T-helper 2 cell treated with Interferon-gamma antibody and Interleukin-4, amounts not matched to agents 5 μg/mL and 100 μg/mL, for 36 hours (primary cell): ENCODE measurements around the gene WBP11.
"Not testable (repeated sequence)": the region's sequence is repeated elsewhere in the genome, so short reads cannot be mapped to it uniquely, and the experiment has no call there.

ENCODE experiments used
- DNase-seq: peaks from one replicate; pipeline ENCODE4 v3.0.0; 2021; ENCODE audit warnings: low spot score
- H3K27ac Mint-ChIP-seq: one replicate; pipeline ENCODE4 v1.8.0; 2021; ENCODE audit warnings: mild to moderate bottlenecking, mixed read lengths
- H3K27me3 Mint-ChIP-seq: one replicate; pipeline ENCODE4 v1.8.0; 2021; ENCODE audit warnings: low read depth, mixed read lengths
- H3K36me3 Mint-ChIP-seq: one replicate; pipeline ENCODE4 v1.8.0; 2021; ENCODE audit warnings: low read depth, mixed read lengths
- H3K4me1 Mint-ChIP-seq: one replicate; pipeline ENCODE4 v1.8.0; 2021; ENCODE audit warnings: low read depth, mixed read lengths
- H3K4me3 Mint-ChIP-seq: one replicate; pipeline ENCODE4 v1.8.0; 2022; ENCODE audit warnings: mild to moderate bottlenecking, moderate library complexity, mixed read lengths
- H3K9me3 Mint-ChIP-seq: one replicate; pipeline ENCODE4 v1.8.0; 2021; ENCODE audit warnings: mixed read lengths

Gene WBP11

DNA sequence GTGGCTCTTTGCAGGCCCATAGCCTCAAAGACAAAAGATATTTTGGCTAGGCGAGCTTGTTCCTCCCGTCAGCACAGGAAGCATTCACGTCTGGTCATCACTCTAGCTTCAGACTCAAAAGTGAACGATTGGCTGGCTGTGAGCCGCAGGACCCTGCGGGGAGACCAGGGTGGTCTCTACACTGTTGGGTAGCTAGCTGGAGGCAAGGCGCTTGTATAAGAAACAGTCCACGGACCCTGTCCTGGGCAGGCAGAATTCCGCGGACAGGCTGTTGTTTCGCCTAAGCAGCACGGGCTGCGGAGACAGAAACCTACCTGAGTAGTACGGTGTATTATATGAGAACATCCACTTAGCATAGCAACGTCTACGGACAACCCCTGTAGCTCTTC, 29.6 kb downstream of the WBP11 start:
- H3K4me1 Mint-ChIP-seq = peaks cover 39% of the 10 kb centered on the region
- H3K9me3 Mint-ChIP-seq = no peaks in the 10 kb centered on the region
- H3K27me3 Mint-ChIP-seq = no peaks in the 10 kb centered on the region
- H3K27ac Mint-ChIP-seq = peak overlapping the region; percentile 93
- no peak for DNase-seq
- H3K4me3 Mint-ChIP-seq = peak overlapping the region; percentile 90
- H3K36me3 Mint-ChIP-seq = peaks cover 21% of the 10 kb centered on the region

- Mint-ChIP-seq H3K27ac (no peak overlapping the region), H3K4me1 (peaks cover 40% of the 10 kb centered on the region), H3K36me3 (peaks cover 26% of the 10 kb centered on the region), H3K9me3 (no peaks in the 10 kb centered on the region), H3K27me3 (no peaks in the 10 kb centered on the region), H3K4me3 (peak overlapping the region; percentile 90)
- no peak for DNase-seq
Observed at GRCh38 chr12:14772946-14773345, 30.3 kb downstream of the WBP11 start.

GRCh38 chr12:14771651-14772137, 31.6 kb downstream of the WBP11 start:
- Mint-ChIP-seq H3K36me3 (peaks cover 38% of the 10 kb centered on the region), H3K4me3 (peak overlapping the region; percentile 96), H3K9me3 (peaks cover 9% of the 10 kb centered on the region), H3K27ac (peak overlapping the region; percentile 98), H3K27me3 (no peaks in the 10 kb centered on the region), H3K4me1 (peaks cover 45% of the 10 kb centered on the region)
- DNase-seq = no peak

DNA sequence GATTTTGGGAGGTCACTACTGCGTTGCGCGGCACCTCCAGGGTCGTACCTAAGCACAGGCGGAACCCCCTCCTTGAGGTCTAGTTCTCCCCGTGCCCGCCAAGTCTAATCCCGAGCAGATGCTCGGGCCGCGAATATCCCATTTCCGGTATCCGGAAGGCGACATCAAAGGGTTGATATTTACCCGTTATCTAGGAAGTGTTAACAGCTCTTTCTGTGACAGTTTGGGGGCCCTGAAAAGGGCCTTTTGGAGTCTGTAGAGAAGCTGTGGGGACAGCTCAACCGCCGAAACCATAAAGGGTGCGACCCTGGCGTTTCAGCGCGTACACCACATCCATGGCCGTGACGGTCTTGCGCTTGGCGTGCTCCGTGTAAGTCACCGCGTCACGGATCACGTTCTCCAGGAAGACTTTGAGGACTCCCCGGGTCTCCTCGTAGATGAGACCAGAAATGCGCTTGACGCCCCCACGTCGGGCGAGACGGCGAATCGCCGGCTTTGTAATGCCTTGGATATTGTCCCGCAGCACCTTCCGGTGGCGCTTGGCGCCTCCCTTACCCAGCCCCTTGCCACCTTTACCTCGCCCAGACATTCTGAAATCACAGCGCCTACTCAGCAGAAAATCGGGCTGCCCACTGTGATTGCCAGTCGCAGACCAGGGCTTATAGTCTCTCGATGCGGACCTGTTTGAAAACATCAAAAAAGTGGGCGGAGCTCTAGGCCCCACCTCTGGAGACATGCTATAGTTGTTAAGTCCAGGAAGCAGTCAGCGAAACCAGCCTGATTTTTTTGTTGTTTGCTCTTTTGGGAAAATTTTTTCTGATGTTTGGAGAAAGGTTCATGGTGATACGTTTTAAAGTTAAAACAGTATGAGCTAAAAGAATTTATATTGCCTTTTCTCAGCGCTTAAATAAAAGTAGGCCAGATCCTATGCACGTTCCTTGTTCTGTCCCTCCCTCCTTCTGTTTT, 32.5 kb downstream of the WBP11 start:
- Mint-ChIP-seq H3K36me3 (peaks cover 43% of the 10 kb centered on the region), H3K4me3 (peak overlapping the region; percentile 96), H3K27me3 (no peaks in the 10 kb centered on the region), H3K27ac (peak overlapping the region; percentile 98), H3K9me3 (peaks cover 14% of the 10 kb centered on the region), H3K4me1 (peaks cover 36% of the 10 kb centered on the region)
- peak; percentile 94 for DNase-seq

DNA sequence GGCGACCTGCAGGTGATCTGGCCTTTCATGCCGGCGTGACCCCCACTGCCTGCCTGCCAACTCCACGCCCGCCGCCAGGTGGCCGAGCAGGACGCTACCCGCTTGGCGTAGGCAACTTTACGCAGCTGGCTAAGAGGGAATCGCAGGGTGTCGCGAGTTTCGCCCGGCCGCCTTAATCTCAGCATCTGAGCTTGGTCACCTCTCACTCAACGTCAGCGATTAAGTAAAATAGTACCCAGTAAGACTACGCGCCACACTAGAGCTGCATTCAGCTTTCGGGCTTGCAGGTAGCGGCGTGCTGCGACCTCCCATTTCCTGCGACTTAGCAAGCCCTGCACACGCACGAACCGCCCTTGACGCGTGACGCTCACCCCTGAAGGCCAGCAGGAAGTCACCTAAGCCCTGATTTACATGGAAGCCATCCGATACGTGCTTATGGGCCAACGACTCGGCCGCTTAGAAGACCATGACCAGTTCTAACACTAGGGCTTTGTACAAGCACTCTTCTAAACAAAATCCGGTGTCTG, 33.2 kb downstream of the WBP11 start:
- H3K27me3 Mint-ChIP-seq = no peaks in the 10 kb centered on the region
- H3K9me3 Mint-ChIP-seq = peaks cover 17% of the 10 kb centered on the region
- H3K27ac Mint-ChIP-seq = peak overlapping the region; percentile 98
- H3K36me3 Mint-ChIP-seq = peaks cover 49% of the 10 kb centered on the region
- H3K4me1 Mint-ChIP-seq = peaks cover 30% of the 10 kb centered on the region
- DNase-seq = peak; percentile 87
- peak overlapping the region; percentile 96 for H3K4me3 Mint-ChIP-seq

- DNase-seq = no peak
- peaks cover 17% of the 10 kb centered on the region for H3K9me3 Mint-ChIP-seq
Observed at GRCh38 chr12:14769466-14769968, 33.8 kb downstream of the WBP11 start.

DNA sequence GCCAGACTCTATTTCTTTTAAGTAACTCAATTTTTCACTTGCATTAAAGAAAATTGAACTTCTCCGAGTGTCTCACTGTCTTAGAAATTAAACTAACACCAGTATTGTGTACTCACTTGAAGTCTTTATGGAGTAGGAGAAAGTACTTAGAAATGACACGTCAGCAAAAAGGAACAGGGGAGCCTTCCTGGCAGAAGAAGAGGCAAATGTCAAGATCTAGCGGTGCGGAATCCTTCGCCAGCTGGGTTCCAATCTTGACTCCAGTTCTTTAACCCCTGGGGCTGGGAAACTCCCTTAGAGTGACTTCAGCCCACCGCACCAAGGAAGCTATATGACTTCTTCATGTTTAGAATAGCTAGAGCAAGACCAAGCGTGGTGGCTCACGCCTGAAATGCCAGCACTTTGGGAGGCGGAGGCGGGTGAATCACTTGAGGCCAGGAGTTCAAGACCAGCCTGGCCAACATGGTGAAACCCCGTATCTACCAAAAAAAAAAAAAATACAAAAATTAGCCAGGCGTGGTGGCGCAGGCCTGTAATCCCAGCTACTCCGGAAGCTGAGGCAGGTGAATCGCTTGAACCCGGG, 34.4 kb downstream of the WBP11 start:
- H3K36me3 Mint-ChIP-seq = peaks cover 47% of the 10 kb centered on the region
- peak; percentile 40 for DNase-seq
- no peaks in the 10 kb centered on the region for H3K27me3 Mint-ChIP-seq
- peak overlapping the region; percentile 98 for H3K27ac Mint-ChIP-seq
- H3K4me3 Mint-ChIP-seq = peak overlapping the region; percentile 96
- H3K4me1 Mint-ChIP-seq = peaks cover 31% of the 10 kb centered on the region
- H3K9me3 Mint-ChIP-seq = peaks cover 17% of the 10 kb centered on the region

More at GRCh38 chr12:14769466-14769968, 33.8 kb downstream of the WBP11 start:
- H3K36me3 Mint-ChIP-seq = peaks cover 49% of the 10 kb centered on the region
- peak overlapping the region; percentile 96 for H3K4me3 Mint-ChIP-seq
- peak overlapping the region; percentile 98 for H3K27ac Mint-ChIP-seq
- peaks cover 31% of the 10 kb centered on the region for H3K4me1 Mint-ChIP-seq
- no peaks in the 10 kb centered on the region for H3K27me3 Mint-ChIP-seq

- DNase-seq = no peak
- H3K27me3 Mint-ChIP-seq = no peaks in the 10 kb centered on the region
- H3K4me1 Mint-ChIP-seq = peaks cover 28% of the 10 kb centered on the region
- peaks cover 48% of the 10 kb centered on the region for H3K36me3 Mint-ChIP-seq
- H3K9me3 Mint-ChIP-seq = peaks cover 18% of the 10 kb centered on the region
- no peak overlapping the region for H3K27ac Mint-ChIP-seq
- peak overlapping the region; percentile 96 for H3K4me3 Mint-ChIP-seq
Observed at GRCh38 chr12:14767617-14768016, 35.7 kb downstream of the WBP11 start.

GRCh38 chr12:14766649-14767215, 36.5 kb downstream of the WBP11 start:
- DNase-seq = no peak
- H3K27me3 Mint-ChIP-seq = no peaks in the 10 kb centered on the region
- peaks cover 55% of the 10 kb centered on the region for H3K36me3 Mint-ChIP-seq
- H3K9me3 Mint-ChIP-seq = peaks cover 27% of the 10 kb centered on the region
- H3K27ac Mint-ChIP-seq = no peak overlapping the region
- H3K4me3 Mint-ChIP-seq = no peak overlapping the region
- peaks cover 22% of the 10 kb centered on the region for H3K4me1 Mint-ChIP-seq

DNA sequence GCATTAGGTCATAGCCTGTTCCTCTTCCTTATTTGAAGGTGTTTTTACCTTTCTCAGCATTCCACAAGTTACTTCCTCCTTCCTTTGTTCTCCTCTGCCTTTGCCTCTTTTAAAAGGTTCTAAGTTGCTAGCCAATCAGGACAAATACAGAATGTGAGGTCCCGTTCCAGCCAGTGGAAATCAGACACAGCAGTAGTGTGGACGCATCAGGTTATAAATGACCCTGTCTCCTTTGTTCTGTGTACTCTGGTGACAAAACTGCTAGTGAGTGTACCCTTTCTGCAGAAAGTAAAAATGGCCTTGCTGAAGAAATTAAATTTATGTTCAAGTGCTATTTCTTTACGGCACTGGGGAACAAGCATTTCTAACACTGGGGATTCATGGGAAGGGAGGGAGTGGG, 37.3 kb downstream of the WBP11 start:
- Mint-ChIP-seq H3K36me3 (peaks cover 62% of the 10 kb centered on the region), H3K4me1 (peaks cover 16% of the 10 kb centered on the region), H3K9me3 (peaks cover 29% of the 10 kb centered on the region)
- not testable (repeated sequence) for DNase-seq, H3K27me3 Mint-ChIP-seq, H3K27ac Mint-ChIP-seq, H3K4me3 Mint-ChIP-seq

DNA sequence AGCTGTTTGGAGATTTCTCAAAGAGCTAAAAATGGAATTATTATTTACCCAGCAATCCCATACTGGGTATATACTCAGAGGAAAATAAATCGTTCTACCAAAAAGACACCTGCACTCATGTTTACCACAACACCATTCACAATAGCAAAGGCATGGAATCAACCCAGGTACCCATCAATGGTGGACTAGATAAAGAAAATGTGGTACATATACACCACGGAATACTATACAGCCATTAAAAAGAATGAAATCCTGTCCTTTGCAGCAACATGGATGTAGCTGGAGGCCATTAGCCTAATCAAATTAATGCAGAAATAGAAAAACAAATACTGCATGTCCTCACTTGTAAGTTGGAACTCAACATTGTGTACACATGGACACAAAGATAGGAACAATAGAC, 37.9 kb downstream of the WBP11 start:
- Mint-ChIP-seq H3K4me3 (no peak overlapping the region), H3K4me1 (peaks cover 16% of the 10 kb centered on the region), H3K36me3 (peaks cover 61% of the 10 kb centered on the region)

GRCh38 chr12:14759711-14760280, 43.5 kb downstream of the WBP11 start:
- not testable (repeated sequence) for H3K27me3 Mint-ChIP-seq, H3K27ac Mint-ChIP-seq, H3K4me3 Mint-ChIP-seq, DNase-seq
- peaks cover 27% of the 10 kb centered on the region for H3K36me3 Mint-ChIP-seq
- peaks cover 11% of the 10 kb centered on the region for H3K4me1 Mint-ChIP-seq
- H3K9me3 Mint-ChIP-seq = peaks cover 19% of the 10 kb centered on the region

More for the DNA sequence above, 37.9 kb downstream of the WBP11 start:
- Mint-ChIP-seq H3K9me3 (peaks cover 29% of the 10 kb centered on the region), H3K27ac (no peak overlapping the region), H3K27me3 (no peaks in the 10 kb centered on the region)
- no peak for DNase-seq

DNA sequence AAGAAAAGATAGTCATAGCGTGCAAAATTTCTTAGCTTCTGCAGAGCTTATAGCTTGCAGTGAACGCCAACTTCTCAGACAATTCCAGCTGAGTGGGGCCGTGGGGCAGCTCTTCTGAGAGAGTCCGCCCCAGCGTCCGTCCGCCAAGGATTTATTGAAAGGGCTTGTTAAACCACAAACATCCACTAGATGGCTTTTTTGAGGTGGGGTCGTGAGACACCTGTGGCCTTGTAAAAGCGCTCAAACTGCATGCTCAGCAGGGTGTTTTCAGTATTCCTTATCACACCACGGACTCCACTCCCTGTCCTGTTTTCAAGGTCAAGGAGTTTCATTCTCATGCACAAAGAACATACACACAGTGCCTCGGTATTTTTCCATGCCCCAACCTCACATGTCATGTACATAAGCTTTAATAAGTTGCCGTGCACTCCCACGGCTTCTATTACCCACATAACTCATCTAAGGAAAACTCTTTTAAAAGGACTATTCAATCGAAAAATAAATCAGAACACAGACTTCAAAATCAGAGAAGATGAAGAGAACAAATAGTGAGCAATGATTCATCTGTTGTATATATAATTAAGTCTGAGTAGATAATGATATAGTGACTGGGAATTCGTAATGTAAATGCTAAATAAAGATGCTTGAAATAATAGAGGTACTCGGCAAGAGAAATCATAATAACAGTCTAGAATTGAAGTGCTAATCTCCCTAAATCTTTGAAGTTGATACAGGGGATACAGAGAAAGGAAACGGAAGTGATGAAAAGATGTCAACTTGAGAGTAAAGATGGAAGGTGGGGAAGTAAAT, 46.7 kb downstream of the WBP11 start:
- H3K27ac Mint-ChIP-seq = no peak overlapping the region
- H3K27me3 Mint-ChIP-seq = no peaks in the 10 kb centered on the region
- DNase-seq = no peak
- H3K36me3 Mint-ChIP-seq = peaks cover 14% of the 10 kb centered on the region
- H3K4me3 Mint-ChIP-seq = no peak overlapping the region
- H3K9me3 Mint-ChIP-seq = peaks cover 8% of the 10 kb centered on the region
- peaks cover 9% of the 10 kb centered on the region for H3K4me1 Mint-ChIP-seq
